ENCODE data around the gene GDNF.
A peak's percentile ranks its signal among the peaks of the same experiment; 100 is the strongest.
"Not testable (repeated sequence)": the region's sequence is repeated elsewhere in the genome, so short reads cannot be mapped to it uniquely, and the experiment has no call there.

Gene GDNF

DNA sequence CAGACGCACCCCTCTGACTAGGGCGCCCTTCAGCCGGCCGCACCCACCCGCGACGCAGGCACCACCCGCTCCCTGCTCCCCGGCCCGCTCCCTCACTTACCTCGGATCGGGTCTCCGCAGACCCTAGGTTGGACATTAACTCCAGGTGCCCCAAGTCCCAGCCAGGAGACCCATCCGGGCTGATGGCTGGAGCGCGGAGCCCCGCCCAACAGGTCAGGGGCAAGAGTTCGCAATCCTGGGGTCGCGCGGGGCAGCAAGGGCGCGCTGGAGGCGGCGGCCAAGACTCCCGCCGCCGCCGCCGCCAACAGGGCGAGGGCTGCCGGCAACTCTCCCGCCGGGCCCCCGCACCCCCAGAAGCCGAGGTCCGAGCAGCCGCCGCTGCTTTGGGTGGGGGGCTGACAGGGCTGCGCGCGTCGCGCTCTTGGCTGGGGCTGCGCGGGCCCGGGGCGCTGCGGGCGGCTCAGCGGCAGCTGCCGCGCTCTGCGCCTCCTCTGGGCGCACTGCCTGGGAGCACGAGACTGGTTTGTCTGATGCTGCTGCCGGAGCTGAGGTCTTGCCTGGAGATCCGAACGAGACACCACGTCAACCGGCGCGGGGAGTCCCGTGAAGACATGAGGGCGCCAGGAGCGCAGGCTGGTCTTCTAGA lies at the start of gene GDNF:
Gene GDNF, minus strand, starts transcription at position 635 of the 646 bp plus-strand sequence. CDS start 5,245 bp downstream, outside the sequence.
- DNase-seq (ENCODE audit: low spot score), result no peak

DNA sequence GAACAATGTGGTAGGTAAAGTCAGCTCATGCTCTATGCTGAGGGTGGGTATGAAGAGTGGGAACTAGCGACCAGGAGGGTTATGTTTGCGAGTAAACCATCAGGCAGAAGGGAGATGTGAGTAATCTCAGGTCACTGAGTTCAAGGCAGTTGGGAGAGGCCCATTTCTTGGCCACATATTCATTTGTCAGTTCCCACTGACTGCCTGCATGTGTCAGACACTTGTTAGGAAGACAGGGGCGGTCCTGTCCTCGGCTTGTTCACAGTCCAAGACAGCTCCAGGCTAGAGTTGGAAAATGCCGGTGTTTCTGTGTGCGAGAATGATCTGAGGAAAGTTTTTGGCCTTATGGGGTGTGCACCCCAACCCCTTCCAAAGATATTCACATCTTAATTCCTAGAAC lies 48.6 kb upstream of the GDNF start:
- no peak for DNase-seq (ENCODE audit: low spot score)

DNA sequence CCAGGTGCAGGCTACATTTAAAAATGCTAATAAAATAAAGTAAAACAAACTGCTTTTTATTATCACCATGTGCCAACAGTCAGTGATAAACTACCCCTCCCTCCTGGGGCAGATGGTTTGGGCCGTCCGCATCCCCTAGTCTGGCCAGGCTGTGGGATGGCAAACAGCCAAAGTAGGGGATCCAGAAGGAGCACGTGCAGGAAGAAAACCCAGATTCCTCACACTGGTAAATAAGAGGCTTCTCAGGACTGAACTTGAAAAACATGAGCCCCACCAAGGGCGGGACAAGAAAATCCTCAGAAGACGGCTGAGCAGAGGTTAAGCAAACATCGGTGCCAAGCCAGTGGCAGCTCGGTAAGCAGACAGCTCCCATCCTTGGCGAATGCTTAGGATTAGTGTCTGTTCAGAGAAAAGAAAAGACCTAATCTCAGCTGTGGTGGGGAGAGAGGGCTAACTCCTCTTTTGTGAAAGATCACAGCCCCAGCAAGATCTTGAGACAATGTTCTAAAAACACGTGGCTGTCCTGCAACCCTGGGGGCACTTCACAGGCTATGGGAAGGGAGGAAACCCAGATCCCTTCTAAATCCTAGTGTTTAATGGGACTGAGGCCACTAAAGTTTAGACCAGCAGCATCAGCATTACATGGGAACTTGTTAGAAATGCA lies 46.5 kb upstream of the GDNF start:
- DNase-seq (ENCODE audit: low spot score), result no peak

GRCh38 chr5:37882636-37883035 lies 42.8 kb upstream of the GDNF start:
- DNase-seq (ENCODE audit: low spot score), result no peak

GRCh38 chr5:37881359-37881758 lies 41.5 kb upstream of the GDNF start:
- DNase-seq (ENCODE audit: low spot score), result no peak

DNA sequence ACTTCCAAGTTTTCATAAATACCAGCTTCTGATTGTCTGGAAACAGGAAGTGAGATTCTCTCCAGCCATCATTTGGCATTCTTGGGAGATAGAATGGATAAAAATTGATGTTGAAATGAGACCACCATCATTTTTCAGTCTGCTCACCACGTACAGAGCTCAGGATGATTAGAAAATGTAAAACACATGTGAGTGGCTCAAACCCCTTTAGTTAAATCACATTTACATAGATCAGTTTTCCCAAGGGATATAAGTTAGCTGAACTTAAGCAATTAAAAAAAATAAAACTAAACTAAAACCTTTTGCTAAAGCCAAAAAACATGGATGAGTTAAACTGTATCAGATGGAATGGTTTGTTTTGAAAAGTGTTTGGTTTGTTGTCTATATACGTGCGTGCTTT lies 37.1 kb upstream of the GDNF start:
- DNase-seq (ENCODE audit: low spot score), result no peak

- DNase-seq (ENCODE audit: low spot score), result no peak
Observed at GRCh38 chr5:37876245-37876644, 36.4 kb upstream of the GDNF start.

GRCh38 chr5:37875051-37875787 lies 35.4 kb upstream of the GDNF start:
- DNase-seq (ENCODE audit: low spot score), result no peak

DNA sequence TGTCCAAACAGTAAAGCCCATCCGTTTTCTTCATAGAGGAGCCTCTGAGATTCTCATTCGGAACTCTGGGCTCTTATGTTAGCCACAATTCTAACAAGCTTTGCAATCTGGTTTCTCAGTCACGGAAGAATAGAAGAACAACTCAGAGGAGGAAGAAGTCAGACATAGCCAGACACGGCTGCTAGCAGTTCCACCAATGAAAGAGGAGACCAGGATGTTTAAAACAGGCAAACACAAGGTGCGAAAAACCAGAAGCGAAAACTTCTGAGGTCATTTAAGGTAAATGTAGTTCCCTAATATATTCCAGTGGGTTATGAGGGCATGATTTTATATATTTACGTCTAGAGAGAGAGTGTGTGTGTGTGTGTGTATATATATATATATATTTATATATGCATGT lies 34.1 kb upstream of the GDNF start:
- no peak for DNase-seq (ENCODE audit: low spot score)

GRCh38 chr5:37871023-37871815 lies 31.4 kb upstream of the GDNF start:
- DNase-seq (ENCODE audit: low spot score), result no peak

- DNase-seq (ENCODE audit: low spot score), result no peak
Observed at GRCh38 chr5:37869216-37869615, 29.4 kb upstream of the GDNF start.

GRCh38 chr5:37867654-37868053 lies 27.8 kb upstream of the GDNF start:
- no peak for DNase-seq (ENCODE audit: low spot score)

DNA sequence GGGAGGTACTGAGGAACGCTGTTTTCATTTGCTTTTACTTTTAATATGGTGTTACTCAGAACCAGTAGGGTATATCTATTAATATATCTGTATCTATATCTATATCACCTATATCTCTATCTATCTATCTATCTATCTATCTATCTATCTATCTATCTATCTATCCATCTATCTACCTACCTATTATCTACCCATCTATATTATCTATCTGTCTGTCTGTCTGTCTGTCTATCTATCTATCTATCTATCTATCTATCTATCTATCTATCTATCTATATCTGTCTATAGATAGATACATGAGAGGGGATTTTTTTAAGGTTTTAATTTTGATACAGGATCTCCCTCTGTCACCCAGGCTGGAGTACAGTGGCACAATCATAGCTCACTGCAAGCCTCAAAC lies 23.1 kb upstream of the GDNF start:
- DNase-seq (ENCODE audit: low spot score), result not testable (repeated sequence)

GRCh38 chr5:37860206-37860605 lies 20.4 kb upstream of the GDNF start:
- no peak for DNase-seq (ENCODE audit: low spot score)

DNA sequence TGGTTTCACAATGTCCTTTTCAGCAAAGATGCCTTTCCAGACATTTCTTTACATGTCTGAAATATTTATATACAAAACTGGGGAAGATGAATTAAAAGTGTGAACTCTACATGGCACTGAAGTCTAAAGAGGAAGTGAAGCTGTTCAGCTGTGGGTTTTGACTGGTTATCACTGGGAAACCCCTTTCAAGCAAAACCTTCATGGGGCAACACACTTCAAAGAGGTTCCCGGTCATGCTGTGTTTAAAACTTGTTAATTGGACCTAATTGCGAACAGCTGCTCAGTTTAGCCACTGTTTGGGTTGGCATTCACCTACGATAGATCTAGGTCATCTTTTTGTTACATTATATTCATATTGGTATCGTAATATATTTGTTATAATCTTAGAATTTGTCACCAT lies 20.0 kb upstream of the GDNF start:
- peak; percentile 75 for DNase-seq (ENCODE audit: low spot score)

GRCh38 chr5:37858250-37858649 lies 18.4 kb upstream of the GDNF start:
- DNase-seq (ENCODE audit: low spot score), result no peak

DNA sequence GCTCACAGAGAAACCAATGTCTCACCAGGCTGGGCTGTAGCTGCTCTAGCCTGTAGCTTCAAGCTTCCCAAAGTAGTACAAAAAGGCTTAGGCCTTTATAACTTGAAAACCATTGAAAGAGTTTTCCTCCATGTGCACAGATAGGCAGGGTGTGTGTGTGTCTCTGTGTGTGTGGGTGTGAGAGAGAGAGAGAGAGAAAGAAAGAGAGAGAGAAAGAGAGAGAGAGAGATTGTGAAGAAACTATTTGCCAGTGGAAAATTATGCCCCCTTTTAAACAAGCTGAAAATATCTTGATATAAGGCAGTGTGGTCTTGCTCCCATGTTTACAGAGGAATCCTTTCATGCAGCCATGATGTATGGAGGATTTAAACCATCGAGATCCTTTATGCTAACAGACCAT lies 17.9 kb upstream of the GDNF start:
- DNase-seq (ENCODE audit: low spot score), result no peak

GRCh38 chr5:37855438-37855837 lies 15.6 kb upstream of the GDNF start:
- no peak for DNase-seq (ENCODE audit: low spot score)

- no peak for DNase-seq (ENCODE audit: low spot score)
Observed at GRCh38 chr5:37851305-37851704, 11.5 kb upstream of the GDNF start.

- peak; percentile 29 for DNase-seq (ENCODE audit: low spot score)
Observed at GRCh38 chr5:37850226-37850865, 10.5 kb upstream of the GDNF start.

- DNase-seq (ENCODE audit: low spot score), result no peak
Observed at GRCh38 chr5:37849641-37850040, 9.8 kb upstream of the GDNF start.

- DNase-seq (ENCODE audit: low spot score), result no peak
Observed at GRCh38 chr5:37847978-37848425, 8.2 kb upstream of the GDNF start.

Data from NAMALWA (cell line).